SJSA1 (cell line): ENCODE measurements around the gene SMIM41. TPM values are rescaled to one million over a fixed set of nuclear protein-coding genes. Genes with fewer than 3 reads are reported as not detected.

Source experiments
- DNase-seq, 2 experiments: peaks; one replicate each; pipeline ENCODE4 v3.0.0-alpha.2; 2015 to 2020; ENCODE audit warnings: low spot score in 2 of 2, low read depth in 1 of 2
- H3K27ac ChIP-seq: fragments of 250-450 bp; sonication (Bioruptor Pico); 2 replicates; pipeline ENCODE4 v1.5.1; 2020; ENCODE audit warnings: mild to moderate bottlenecking, moderate library complexity
- H3K27me3 ChIP-seq: fragments of 250-450 bp; sonication (Bioruptor Pico); replicated peaks from 2 replicates; pipeline ENCODE4 v1.5.1; 2020; ENCODE audit warnings: mild to moderate bottlenecking, moderate library complexity
- H3K36me3 ChIP-seq: fragments of 250-450 bp; sonication (Bioruptor Pico); 2 replicates; pipeline ENCODE4 v1.5.1; 2020; ENCODE audit warnings: mild to moderate bottlenecking
- H3K4me1 ChIP-seq: fragments of 250-450 bp; sonication (Bioruptor Pico); replicated peaks from 2 replicates; pipeline ENCODE4 v1.6.1; 2021; ENCODE audit warnings: mild to moderate bottlenecking
- H3K4me3 ChIP-seq: fragments of 250-450 bp; sonication (Bioruptor Pico); 2 replicates; pipeline ENCODE4 v1.5.1; 2020; ENCODE audit warnings: mild to moderate bottlenecking
- H3K9me3 ChIP-seq: fragments of 250-450 bp; sonication (Bioruptor Pico); replicated peaks from 2 replicates; pipeline ENCODE4 v1.5.1; 2020; ENCODE audit warnings: mild to moderate bottlenecking
- total RNA-seq: library from RNA; depleted of rRNA; stranded (reverse); fragments of >200 nt; shearing (Covaris generic); gene quantifications from 2 replicates; pipeline ENCODE4 v1.2.3, GENCODE V29; 2014

Gene SMIM41
- total RNA-seq, 1 experiment from 2014 or later, result not detected

DNA sequence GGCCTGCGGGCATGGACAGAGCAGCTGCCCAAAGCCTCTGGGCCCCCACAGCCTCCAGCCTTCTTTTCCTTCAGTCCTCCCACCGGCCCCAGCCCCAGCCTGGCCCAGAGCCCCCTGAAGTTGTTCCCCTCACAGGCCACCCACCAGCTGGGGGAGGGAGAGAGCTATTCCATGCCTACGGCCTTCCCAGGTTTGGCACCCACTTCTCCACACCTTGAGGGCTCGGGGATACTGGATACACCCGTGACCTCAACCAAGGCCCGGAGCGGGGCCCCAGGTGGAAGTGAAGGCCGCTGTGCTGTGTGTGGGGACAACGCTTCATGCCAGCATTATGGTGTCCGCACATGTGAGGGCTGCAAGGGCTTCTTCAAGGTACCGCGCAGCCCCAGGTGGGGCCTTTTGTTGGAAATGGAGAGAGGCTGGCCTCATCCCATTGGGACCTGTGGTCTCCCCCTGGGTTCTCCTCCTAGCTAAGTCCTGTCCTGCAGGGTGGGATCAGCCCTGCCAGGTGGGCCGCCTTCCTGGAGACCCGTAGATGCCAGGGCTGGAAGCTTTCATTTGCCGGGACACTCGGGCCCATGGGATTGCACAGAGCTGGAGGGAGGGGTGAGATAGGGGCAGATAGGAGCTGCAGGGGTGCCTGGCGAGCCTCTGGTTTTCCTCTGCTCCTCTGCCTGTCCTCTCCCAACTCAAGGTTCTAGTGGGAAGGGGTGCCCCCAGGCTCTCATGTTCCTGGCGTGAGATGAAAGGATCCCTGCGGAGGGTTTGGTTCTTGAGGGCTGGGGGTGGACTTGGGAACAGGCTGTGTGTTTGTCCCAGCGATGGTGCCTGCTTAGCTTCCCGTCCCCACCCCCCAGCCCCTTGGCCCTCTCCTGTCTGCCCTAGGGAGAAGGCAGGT is 24.4 kb upstream of the SMIM41 start:
- Histone ChIP-seq H3K4me1 (peaks cover 15% of the 10 kb centered on the region), H3K36me3 (peaks cover 15% of the 10 kb centered on the region), H3K27ac (no peak overlapping the region), H3K4me3 (no peak overlapping the region), H3K9me3 (no peaks in the 10 kb centered on the region; the same call in 1 of the 2 replicates), H3K27me3 (no peaks in the 10 kb centered on the region)
- no peak for DNase-seq

DNA sequence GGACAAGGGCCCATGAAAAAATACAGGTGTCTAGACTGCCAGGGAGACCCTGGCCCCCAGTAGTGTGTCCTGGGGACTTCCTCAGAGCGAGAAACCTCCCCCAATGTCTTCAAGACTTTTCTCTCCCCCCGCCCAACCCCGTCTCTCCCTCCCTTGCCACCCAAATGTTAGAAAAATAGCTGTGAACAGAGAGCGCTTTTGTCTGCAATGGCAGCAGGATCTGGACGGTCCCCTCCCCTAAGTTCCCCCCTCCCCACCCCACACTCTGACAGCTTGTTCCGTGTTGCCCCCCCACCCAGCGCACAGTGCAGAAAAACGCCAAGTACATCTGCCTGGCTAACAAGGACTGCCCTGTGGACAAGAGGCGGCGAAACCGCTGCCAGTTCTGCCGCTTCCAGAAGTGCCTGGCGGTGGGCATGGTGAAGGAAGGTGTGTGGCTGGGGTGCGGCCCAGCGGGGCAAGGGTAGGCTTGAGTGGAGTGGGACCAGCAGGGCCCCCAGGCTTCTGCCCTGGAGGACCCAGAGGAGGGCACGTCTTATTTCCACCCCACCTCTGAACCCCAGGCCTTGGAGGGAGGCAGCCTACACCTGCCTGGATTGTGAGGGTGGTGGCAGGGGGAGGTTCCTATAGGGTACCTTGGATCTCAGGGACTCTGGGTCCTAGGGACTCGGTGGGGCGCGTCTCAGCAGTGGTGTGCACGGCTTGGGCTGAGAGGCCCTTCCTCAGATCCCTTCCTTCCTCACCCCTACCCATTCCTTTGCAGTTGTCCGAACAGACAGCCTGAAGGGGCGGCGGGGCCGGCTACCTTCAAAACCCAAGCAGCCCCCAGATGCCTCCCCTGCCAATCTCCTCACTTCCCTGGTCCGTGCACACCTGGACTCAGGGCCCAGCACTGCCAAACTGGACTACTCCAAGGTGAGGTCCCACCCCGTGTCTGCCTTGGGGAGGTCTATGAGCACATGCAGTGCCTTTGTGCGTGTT is 23.5 kb upstream of the SMIM41 start:
- DNase-seq, result no peak
- no peaks in the 10 kb centered on the region for H3K27me3 ChIP-seq
- H3K27ac ChIP-seq, result no peak overlapping the region
- no peaks in the 10 kb centered on the region; the same call in 1 of the 2 replicates for H3K9me3 ChIP-seq
- peaks cover 7% of the 10 kb centered on the region for H3K4me1 ChIP-seq
- peaks cover 15% of the 10 kb centered on the region for H3K36me3 ChIP-seq
- no peak overlapping the region for H3K4me3 ChIP-seq

DNA sequence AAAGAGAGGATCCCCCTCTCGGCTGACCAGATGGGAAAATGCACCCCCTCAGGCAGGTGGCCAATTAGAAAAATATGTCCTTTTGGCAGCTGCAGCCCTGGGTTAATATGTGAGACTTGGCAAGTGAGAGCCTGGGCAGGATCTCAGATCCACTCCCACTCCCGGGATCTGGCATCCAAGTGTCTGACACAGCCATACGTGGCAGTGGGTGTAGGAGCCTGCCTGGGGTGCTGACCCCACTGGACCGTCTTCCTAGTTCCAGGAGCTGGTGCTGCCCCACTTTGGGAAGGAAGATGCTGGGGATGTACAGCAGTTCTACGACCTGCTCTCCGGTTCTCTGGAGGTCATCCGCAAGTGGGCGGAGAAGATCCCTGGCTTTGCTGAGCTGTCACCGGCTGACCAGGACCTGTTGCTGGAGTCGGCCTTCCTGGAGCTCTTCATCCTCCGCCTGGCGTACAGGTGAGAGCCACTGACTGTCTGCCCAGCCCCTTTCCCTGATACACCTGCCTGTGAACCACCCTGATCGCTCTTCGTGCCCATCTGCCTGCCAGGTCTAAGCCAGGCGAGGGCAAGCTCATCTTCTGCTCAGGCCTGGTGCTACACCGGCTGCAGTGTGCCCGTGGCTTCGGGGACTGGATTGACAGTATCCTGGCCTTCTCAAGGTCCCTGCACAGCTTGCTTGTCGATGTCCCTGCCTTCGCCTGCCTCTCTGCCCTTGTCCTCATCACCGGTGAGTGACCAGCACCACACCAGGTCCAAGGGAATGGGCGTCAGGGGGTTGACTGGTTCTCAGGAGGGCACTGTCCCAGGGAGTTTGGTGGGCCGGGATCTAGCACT is 22.5 kb upstream of the SMIM41 start:
- DNase-seq, result no peak
- H3K9me3 ChIP-seq, result no peaks in the 10 kb centered on the region
- H3K4me1 ChIP-seq, result no peaks in the 10 kb centered on the region
- no peak overlapping the region for H3K27ac ChIP-seq
- H3K27me3 ChIP-seq, result no peaks in the 10 kb centered on the region
- no peak overlapping the region for H3K4me3 ChIP-seq
- peaks cover 15% of the 10 kb centered on the region for H3K36me3 ChIP-seq

- Histone ChIP-seq H3K9me3 (no peaks in the 10 kb centered on the region), H3K4me3 (no peak overlapping the region), H3K27ac (no peak overlapping the region), H3K36me3 (peaks cover 15% of the 10 kb centered on the region), H3K4me1 (no peaks in the 10 kb centered on the region), H3K27me3 (no peaks in the 10 kb centered on the region)
- no peak for DNase-seq
Observed at GRCh38 chr12:52057638-52058576, 21.6 kb upstream of the SMIM41 start.

DNA sequence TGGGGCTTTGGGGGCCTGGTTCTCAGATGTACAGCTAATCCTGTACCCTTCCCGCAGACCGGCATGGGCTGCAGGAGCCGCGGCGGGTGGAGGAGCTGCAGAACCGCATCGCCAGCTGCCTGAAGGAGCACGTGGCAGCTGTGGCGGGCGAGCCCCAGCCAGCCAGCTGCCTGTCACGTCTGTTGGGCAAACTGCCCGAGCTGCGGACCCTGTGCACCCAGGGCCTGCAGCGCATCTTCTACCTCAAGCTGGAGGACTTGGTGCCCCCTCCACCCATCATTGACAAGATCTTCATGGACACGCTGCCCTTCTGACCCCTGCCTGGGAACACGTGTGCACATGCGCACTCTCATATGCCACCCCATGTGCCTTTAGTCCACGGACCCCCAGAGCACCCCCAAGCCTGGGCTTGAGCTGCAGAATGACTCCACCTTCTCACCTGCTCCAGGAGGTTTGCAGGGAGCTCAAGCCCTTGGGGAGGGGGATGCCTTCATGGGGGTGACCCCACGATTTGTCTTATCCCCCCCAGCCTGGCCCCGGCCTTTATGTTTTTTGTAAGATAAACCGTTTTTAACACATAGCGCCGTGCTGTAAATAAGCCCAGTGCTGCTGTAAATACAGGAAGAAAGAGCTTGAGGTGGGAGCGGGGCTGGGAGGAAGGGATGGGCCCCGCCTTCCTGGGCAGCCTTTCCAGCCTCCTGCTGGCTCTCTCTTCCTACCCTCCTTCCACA is 20.7 kb upstream of the SMIM41 start:
- Histone ChIP-seq H3K9me3 (no peaks in the 10 kb centered on the region), H3K4me3 (no peak overlapping the region), H3K4me1 (peaks cover under 1% of the 10 kb centered on the region), H3K27me3 (no peaks in the 10 kb centered on the region), H3K27ac (no peak overlapping the region), H3K36me3 (peaks cover 15% of the 10 kb centered on the region)
- no peak for DNase-seq

- Histone ChIP-seq H3K27ac (no peak overlapping the region), H3K9me3 (no peaks in the 10 kb centered on the region), H3K27me3 (no peaks in the 10 kb centered on the region), H3K36me3 (peaks cover 10% of the 10 kb centered on the region), H3K4me1 (peaks cover 9% of the 10 kb centered on the region), H3K4me3 (no peak overlapping the region)
- DNase-seq, result no peak
Observed at GRCh38 chr12:52059582-52060497, 19.7 kb upstream of the SMIM41 start.

GRCh38 chr12:52060498-52061177 is 18.9 kb upstream of the SMIM41 start:
- H3K27me3 ChIP-seq, result no peaks in the 10 kb centered on the region
- H3K36me3 ChIP-seq, result peaks cover 6% of the 10 kb centered on the region
- H3K4me1 ChIP-seq, result peaks cover 9% of the 10 kb centered on the region
- no peak overlapping the region for H3K4me3 ChIP-seq
- no peak for DNase-seq
- no peaks in the 10 kb centered on the region for H3K9me3 ChIP-seq
- H3K27ac ChIP-seq, result no peak overlapping the region

DNA sequence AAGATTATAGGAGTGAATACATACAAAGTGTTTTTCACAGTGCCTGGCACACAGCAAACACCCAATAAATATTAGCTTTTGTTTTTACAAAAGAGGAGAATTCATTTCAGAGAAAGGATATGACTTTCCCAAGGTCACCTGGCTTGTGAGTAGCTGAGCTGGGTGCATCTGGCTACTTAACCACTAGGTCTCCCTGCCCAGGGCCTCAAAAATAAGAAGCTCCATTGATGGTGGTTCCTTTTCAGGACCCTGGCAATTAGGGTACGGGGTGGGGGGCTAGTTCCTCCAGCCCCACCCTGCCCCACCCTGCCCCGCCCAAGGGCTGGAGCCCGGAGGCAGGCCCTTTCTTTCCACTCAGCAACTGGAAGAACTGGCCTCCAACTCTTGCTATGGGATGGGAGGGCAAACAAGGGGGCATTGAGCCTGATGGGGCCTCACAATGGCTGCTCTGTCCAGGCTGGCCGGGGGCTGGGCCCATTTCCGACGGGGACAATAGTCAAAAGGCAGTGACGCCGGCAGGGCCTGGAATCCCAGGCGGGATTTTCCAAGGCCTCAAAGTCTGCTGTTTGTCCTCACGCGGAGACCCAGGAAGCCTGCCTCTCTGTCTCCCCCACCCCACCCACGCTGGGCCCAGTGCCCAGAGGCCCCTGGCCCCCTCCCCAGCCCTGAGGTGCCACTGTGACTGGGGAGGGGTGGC is 17.9 kb upstream of the SMIM41 start:
- H3K4me1 ChIP-seq, result peaks cover 9% of the 10 kb centered on the region
- peaks cover 6% of the 10 kb centered on the region for H3K36me3 ChIP-seq
- H3K27me3 ChIP-seq, result no peaks in the 10 kb centered on the region
- no peak for DNase-seq
- H3K4me3 ChIP-seq, result no peak overlapping the region
- H3K9me3 ChIP-seq, result no peaks in the 10 kb centered on the region
- H3K27ac ChIP-seq, result no peak overlapping the region

DNA sequence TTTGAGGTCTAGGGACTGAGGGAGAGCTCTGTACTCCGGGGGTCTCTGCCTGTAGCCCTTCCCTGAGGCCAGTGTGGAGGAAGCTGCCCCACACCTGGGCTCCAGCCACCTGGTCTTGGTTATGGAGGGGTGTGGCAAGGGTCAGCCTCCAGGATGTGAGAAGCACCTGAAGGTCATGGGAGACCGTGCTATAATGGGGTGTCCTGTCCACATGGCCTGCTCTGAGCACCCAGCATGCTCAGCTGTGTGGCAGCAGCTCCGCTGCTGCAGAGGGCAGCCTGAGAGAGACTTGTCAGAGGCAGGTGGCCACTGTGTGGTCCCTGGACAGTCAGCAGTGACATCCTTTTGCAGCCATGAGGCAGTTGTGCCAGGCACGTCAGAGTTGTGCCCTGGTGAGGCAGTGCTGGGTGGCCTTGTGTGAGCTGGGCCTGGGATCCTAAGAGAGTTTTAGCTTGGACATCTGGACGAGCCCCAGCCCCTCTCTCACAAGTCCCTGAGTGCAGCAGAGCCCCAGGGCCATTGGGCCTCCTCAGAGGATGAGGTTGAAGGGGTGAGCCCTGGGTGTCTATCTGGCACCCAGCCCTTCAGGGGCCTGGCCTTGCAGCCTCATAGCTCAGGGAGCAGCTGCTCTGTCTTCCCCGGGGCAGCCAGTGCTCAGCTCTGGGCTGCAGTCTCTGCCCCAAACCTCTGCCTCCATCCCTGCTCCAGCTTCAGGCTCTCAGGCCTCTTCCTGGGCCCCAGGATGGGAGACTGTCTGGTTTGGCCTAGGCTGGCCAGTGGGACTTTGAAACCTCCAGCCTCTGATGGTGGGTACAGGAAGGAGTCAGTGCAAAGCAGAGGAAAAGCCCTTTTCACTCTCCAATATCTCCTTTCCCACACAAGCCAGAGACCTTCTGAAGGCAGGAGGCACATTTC is 17.1 kb upstream of the SMIM41 start:
- Histone ChIP-seq H3K9me3 (no peaks in the 10 kb centered on the region), H3K27ac (no peak overlapping the region), H3K4me3 (no peak overlapping the region), H3K4me1 (peaks cover 9% of the 10 kb centered on the region), H3K27me3 (no peaks in the 10 kb centered on the region), H3K36me3 (0 out of 2 replicates have a peak, but pooled peaks cover 2% of the 10 kb centered on the region)
- DNase-seq, result no peak
